NCI-H2081 (cell line): Measurements from ENCODE around the gene LRRC3.

Experiments
- DNase-seq, 2 experiments: peaks; one replicate each; lab custom pipeline; 2025; lab: John Stamatoyannopoulos, UW

The LRRC3 gene

GRCh38 chr21:44438531-44439210, 16.6 kb upstream of the LRRC3 start:
- no peak for DNase-seq

DNA sequence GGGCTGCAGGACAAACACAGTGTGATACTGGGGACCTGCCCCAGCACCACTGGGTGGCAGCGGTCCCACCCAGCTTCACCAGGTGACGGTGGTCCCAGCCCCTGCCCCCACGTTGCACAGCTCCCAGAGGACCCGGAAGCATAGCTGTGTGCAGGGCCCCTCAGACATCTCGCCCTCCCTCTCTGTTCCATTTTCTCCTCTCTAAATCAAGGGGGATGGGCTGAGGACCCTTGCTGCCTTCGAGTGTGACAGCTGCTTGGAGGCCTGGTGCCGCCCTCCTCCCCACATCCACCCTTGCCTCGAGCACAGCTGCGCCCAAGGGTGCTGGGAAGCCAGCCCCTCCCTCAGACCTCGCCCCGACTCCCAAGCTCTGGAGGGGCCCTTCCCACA, 16.1 kb upstream of the LRRC3 start:
- DNase-seq, result no peak

GRCh38 chr21:44440241-44441040, 14.9 kb upstream of the LRRC3 start:
- no peak for DNase-seq

GRCh38 chr21:44441041-44441400, 14.3 kb upstream of the LRRC3 start:
- DNase-seq, result no peak

DNA sequence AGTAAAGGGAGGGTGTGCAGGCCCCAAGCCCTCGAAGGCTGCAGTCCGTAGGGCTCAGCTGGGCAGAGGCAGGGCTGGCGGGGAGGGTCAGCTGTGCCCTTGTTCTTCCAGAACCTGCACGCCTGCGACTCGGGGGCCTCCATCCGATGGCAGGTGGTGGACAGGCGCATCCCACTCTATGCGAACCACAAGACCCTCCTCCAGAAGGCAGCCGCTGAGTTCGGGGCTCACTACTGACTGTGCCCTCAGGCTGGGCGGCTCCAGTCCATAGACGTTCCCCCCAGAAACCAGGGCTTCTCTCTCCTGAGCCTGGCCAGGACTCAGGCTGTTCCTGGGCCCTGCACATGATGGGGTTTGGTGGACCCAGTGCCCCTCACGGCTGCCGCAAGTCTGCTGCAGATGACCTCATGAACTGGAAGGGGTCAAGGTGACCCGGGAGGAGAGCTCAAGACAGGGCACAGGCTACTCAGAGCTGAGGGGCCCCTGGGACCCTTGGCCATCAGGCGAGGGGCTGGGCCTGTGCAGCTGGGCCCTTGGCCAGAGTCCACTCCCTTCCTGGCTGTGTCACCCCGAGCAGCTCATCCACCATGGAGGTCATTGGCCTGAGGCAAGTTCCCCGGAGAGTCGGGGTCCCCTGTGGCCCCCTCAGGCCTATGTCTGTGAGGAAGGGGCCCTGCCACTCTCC, 13.6 kb upstream of the LRRC3 start:
- DNase-seq, result no peak

GRCh38 chr21:44442266-44443125, 12.8 kb upstream of the LRRC3 start:
- DNase-seq, result no peak

DNA sequence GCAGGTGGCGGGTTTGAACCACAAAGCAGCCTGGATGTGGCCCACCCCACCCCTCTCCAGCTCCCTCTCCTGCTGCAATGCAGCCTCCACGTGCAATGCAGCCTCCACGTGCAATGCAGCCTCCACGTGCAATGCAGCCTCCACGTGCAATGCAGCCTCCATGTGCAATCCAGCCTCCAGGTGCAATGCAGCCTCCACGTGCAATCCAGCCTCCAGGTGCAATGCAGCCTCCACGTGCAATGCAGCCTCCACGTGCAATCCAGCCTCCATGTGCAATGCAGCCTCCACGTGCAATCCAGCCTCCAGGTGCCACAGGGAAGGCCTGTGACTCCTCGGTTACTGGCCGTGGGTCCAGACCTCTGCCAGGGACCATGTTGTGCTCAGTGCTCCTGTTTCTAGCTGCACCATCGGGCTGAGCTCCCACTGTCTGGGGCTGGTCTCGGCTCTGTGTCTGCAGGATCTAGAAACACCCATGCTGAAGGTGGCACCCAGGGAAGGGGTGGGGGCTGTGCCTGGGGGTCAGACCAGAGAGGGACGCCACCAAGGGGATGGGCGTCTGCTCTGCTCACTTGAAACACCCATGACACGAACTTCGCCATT, 11.9 kb upstream of the LRRC3 start:
- DNase-seq, result no peak

DNA sequence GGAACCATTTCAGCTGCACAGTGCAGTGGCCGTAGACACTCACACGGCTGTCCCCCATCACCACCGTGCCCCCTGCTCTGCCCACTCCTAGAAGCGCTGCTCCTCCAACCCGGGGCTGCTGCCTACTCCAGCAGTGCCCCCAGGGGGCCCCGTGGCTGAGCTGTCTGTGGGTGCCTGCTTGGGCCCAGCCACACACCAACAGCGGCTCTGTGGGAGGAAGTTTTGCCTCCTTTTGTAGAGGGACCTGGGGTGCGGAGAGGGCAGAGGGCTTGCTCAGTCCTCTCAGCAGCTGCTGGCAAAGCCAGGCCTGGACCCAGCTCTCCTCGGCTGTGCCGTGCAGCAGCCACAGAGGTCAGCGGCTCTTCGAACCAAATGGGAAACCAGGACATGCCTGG, 11.4 kb upstream of the LRRC3 start:
- no peak for DNase-seq

GRCh38 chr21:44444286-44444931, 10.9 kb upstream of the LRRC3 start:
- DNase-seq, result no peak

DNA sequence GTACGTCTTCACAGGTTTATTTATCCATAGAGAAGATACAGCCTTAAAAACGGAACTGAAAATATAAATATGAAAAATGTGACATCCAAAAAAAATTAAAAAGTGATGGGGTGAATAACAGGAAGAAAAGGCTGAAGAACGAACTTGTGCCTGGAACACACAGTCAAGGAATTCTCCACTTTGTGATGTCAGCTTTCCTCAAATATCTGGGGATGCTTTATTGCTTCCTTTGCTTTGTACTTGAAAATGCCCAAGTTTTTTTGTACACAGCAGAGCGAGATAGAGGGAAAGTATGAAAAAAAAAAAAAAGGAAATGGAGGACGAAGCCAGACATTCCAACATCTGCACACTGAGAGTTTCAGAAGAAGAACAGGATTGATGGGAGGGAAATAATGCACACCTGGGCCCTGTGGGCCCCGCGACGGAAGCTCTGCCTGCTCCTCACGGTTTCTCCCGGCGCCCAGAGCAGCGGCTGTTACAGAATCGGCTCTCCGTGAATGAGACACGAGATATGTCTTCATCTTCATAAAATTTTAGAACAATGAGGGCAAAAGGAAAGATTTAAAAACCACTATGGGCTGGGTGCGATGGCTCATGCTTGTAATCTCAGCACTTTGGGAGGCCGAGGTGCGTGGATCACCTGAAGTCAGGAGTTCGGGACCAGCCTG, 10.0 kb upstream of the LRRC3 start:
- no peak for DNase-seq

DNA sequence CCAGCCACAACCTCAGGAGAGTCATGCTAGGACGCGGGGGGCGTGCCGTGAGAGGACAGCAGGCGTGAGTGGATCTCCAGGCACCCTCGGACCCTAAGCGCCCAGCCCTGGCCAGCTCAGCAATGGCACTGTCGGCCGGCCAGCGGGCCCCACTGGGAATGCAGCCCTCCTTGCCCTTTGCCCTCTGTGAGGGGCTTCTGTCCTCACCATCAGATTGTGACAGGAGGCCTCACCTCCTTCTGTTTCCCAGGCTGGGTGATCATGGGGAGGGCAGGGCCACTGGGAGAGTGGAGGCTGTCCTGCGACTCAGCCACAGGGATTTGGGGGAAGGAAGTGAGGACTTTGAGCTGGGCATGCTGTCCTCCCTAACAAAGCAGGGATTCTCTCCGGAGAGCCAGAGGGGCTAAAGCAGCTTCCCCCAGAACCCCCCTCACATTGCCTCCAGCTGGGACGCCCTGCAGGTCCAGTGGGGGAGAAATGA, 6.6 kb upstream of the LRRC3 start:
- DNase-seq, result no peak

DNA sequence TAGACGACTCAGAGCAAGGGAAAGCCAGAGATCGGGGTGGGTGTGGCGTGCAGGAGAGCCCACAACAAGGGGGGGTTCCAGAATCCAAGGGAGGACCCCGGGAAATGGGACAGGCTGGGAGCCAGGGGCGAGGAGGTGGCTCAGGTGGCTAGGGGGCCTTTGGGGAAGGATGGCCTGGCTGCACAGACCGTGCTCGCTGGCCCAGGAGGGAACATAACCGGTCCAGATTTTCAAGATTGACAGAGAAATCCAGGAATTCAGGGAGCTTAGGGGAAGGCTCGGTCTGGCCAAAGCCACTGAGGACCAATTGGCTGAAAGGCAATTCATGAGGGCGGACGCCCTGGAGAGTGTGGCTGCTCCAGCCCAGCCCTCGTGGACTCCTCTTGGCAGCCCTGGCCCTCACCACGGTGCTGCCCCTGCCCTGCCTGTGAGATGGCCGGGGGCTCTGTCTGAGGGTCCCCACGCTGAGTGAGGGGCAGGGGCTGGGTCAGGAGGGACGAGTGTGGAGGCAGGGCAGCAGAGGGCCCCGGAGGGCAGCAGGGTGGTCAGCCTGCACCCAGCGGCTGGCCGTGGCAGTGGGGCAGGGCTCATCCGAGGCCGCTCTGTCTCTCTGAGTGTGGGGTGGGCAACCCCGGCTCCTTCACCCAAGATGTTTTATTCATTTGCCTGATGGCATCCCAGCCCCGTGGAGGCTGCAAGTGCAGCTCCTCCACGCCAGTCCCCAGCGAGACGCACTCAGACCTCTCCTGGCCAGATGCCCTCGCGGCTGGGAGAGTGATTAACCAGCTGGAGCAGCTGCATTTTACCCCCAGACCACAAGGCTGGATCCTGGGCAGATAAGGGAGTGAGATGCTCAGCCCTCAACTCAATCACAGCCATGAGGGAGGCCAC, 5.6 kb upstream of the LRRC3 start:
- DNase-seq, result no peak

GRCh38 chr21:44450402-44450801, 4.9 kb upstream of the LRRC3 start:
- DNase-seq, result no peak

- DNase-seq, result no peak
These were observed 4.3 kb upstream of the LRRC3 start for GRCh38 chr21:44450999-44451398.

DNA sequence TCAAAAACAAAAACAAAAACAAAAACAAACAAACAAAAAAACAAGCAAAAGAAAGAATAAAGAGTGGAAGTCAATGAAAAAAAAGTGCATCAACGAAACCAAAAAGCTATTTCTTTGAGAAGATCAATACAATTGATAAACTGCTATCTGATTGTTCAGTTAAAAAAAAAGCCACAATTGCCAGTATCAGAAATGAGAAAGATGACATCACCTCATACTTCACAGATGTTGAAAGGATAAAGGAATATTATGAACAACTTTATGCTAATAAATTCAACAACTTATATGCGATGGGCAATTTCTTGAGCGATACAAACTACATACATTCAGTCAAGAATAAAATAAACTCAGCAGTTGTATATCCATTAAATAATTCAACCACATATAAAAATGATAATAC, 2.2 kb upstream of the LRRC3 start:
- DNase-seq, result no peak

GRCh38 chr21:44454058-44454457, 1.3 kb upstream of the LRRC3 start:
- DNase-seq, result no peak

DNA sequence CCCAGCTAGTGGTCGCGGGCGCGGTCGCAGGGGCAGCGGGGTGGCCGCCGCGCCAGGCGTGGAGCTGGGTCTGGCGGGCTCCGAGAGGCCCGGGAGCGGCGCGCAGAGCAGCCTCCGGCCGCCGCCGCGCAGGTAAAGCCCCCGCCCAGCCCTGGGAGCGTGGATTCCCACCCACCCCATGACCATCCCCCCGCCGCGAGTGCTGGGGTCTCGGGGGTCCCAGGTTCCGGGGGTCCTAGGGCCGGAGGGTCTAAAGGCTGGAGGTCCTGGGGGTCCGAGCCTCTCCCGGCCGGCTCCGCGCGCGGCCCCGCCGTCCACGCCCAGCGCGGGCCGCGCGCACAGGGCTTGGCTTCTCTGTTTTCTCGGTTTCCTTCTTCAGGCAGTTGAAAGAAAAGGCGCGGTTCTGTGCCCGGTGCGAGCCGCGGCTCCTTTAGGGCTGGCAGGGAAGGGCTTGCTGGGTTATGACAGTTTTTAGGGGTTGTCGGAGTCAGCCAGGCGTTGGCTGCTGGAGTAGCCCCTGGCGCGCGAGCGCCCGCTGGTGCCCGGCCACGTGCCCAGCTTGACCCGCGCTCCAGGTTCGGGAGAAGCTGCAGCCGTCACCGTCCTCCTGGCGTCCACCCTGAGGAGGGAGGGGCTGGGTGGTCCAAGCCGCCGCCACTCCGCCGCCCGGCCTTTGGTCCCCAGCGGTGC, 359 bp downstream of the LRRC3 start:
- DNase-seq, result peak in 1 of 2 experiments; percentile 1

GRCh38 chr21:44456214-44456914, 1.1 kb downstream of the LRRC3 start:
- no peak for DNase-seq
